Activated naive CD8-positive, alpha-beta T cell treated with anti-CD3 and anti-CD28 coated beads, Interleukin-2, amount 10 ng/mL, durations not matched to agents 7 days and 5 days (primary cell): Measurements from ENCODE around the gene ZNF726. TPM values are rescaled to one million over a fixed set of nuclear protein-coding genes. Genes with fewer than 3 reads are reported as not detected.
"Not testable (repeated sequence)": the region's sequence is repeated elsewhere in the genome, so short reads cannot be mapped to it uniquely, and the experiment has no call there.

Source experiments
- ATAC-seq: fragments of 150-1000 bp; cut with Tn5 transposase; one replicate; pipeline ENCODE4 v1.10.0; 2021; ENCODE audit warnings: low read depth, moderate library complexity
- POLR2A ChIA-PET: fragments of 350-600 bp; sonication (Branson Sonifier 250); formaldehyde crosslinking; loops from one replicate; lab custom pipeline; 2021; ENCODE audit warnings: antibody characterized with exemption; lab: Charles Lee
- DNase-seq: peaks from one replicate; pipeline ENCODE4 v3.0.0; 2021
- H3K27ac Mint-ChIP-seq: one replicate; pipeline ENCODE4 v1.8.0; 2022; ENCODE audit warnings: mild to moderate bottlenecking, mixed read lengths
- H3K27me3 Mint-ChIP-seq: one replicate; pipeline ENCODE4 v1.8.0; 2022; ENCODE audit warnings: mild to moderate bottlenecking, moderate library complexity, mixed read lengths
- H3K36me3 Mint-ChIP-seq: one replicate; pipeline ENCODE4 v1.8.0; 2021; ENCODE audit warnings: mild to moderate bottlenecking, mixed read lengths
- H3K4me1 Mint-ChIP-seq: one replicate; pipeline ENCODE4 v1.8.0; 2021; ENCODE audit warnings: mixed read lengths
- H3K4me3 Mint-ChIP-seq: one replicate; pipeline ENCODE4 v1.8.0; 2022; ENCODE audit warnings: mild to moderate bottlenecking, moderate library complexity, mixed read lengths
- H3K9me3 Mint-ChIP-seq: one replicate; pipeline ENCODE4 v1.8.0; 2021; ENCODE audit warnings: mixed read lengths
- total RNA-seq, 2 experiments: library from RNA; stranded (reverse); gene quantifications; one replicate each; pipeline ENCODE4 v1.2.3, GENCODE V29; 2021

Gene ZNF726
- total RNA-seq, 2 experiments from 2014 or later, result 14.4 to 20.3 TPM

DNA sequence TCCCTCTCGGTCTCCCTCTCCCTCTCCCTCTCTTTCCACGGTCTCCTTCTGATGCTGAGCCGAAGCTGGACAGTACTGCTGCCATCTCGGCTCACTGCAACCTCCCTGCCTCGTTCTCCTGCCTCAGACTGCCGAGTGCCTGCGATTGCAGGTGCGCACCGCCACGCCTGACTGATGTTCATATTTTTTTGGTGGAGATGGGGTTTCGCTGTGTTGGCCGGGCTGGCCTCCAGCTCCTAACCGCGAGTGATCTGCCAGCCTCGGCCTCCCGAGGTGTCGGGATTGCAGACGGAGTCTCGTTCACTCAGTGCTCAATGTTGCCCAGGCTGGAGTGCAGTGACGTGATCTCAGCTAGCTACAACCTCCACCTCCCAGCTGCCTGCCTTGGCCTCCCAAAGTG is 48.7 kb downstream of the ZNF726 start:
- ATAC-seq, result not testable (repeated sequence)

GRCh38 chr19:23963881-23964280 is 49.2 kb downstream of the ZNF726 start:
- H3K27me3 Mint-ChIP-seq, H3K4me3 Mint-ChIP-seq, DNase-seq, H3K4me1 Mint-ChIP-seq, H3K27ac Mint-ChIP-seq, ATAC-seq, H3K36me3 Mint-ChIP-seq, POLR2A ChIA-PET: not testable (repeated sequence)
- peaks cover 27% of the 10 kb centered on the region for H3K9me3 Mint-ChIP-seq

More for the DNA sequence above, 48.7 kb downstream of the ZNF726 start:
- H3K27ac Mint-ChIP-seq, POLR2A ChIA-PET, H3K4me1 Mint-ChIP-seq, H3K27me3 Mint-ChIP-seq, H3K36me3 Mint-ChIP-seq, H3K4me3 Mint-ChIP-seq, DNase-seq: not testable (repeated sequence)
- H3K9me3 Mint-ChIP-seq, result peaks cover 30% of the 10 kb centered on the region

GRCh38 chr19:23964334-23964733 is 49.6 kb downstream of the ZNF726 start:
- H3K27me3 Mint-ChIP-seq, DNase-seq, H3K4me3 Mint-ChIP-seq, H3K36me3 Mint-ChIP-seq, H3K27ac Mint-ChIP-seq, H3K4me1 Mint-ChIP-seq, POLR2A ChIA-PET, ATAC-seq: not testable (repeated sequence)
- H3K9me3 Mint-ChIP-seq, result peaks cover 23% of the 10 kb centered on the region

DNA sequence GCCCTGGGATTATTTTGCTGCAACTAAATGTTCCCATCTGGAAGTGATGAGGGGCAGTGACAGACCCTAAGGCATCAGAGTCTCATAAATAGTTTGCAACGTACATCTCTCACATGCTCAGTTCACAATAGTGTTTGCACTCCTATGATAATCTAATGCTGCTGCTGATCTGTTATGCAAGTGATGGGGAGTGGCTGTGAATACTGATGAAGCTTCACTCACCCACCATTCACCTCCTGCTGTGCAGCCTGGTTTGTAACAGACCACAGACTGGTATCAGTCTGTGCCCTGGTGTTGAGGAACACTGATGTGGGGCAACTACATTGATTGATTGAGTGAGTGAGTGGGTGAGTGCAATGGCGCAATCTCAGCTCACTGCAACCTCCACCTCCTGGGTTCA is 54.9 kb downstream of the ZNF726 start:
- Mint-ChIP-seq H3K4me1 (no peaks in the 10 kb centered on the region), H3K9me3 (peaks cover 15% of the 10 kb centered on the region), H3K36me3 (peaks cover 1% of the 10 kb centered on the region), H3K27me3 (peaks cover 26% of the 10 kb centered on the region), H3K27ac (no peak overlapping the region), H3K4me3 (no peak overlapping the region)
- ATAC-seq (no peak), DNase-seq (no peak)
- POLR2A ChIA-PET, result no interaction called here

DNA sequence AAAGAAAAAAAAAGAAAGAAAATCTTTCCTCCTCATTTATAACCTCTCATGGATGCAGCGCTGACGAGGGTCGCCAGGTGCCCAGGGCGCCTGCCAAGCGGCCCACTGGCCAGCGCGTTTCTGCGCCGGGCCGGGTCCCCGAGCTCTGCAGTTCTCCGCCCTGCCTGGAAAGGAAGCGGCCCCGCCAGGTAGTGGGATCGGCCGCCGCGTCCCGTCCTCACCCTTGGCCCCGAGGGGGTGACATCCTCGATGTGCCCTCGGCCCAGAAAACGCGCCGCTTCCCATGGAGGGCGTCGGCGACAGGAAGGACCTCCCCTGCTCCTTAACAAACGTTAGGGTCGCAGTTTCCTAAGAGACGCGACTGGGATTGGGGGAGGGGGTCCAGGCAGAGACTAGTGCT is 56.9 kb downstream of the ZNF726 start:
- Mint-ChIP-seq H3K4me1 (no peaks in the 10 kb centered on the region), H3K27me3 (peaks cover 26% of the 10 kb centered on the region), H3K27ac (no peak overlapping the region), H3K4me3 (no peak overlapping the region), H3K9me3 (peaks cover 15% of the 10 kb centered on the region), H3K36me3 (no peaks in the 10 kb centered on the region)
- POLR2A ChIA-PET, result no interaction called here
- DNase-seq, result no peak
- ATAC-seq, result no peak

GRCh38 chr19:23972161-23972560 is 57.5 kb downstream of the ZNF726 start:
- DNase-seq, result no peak
- H3K9me3 Mint-ChIP-seq, result peaks cover 15% of the 10 kb centered on the region
- H3K36me3 Mint-ChIP-seq, result no peaks in the 10 kb centered on the region
- no peak for ATAC-seq
- H3K4me3 Mint-ChIP-seq, result no peak overlapping the region
- no peak overlapping the region for H3K27ac Mint-ChIP-seq
- POLR2A ChIA-PET, result no interaction called here
- H3K4me1 Mint-ChIP-seq, result no peaks in the 10 kb centered on the region
- peaks cover 26% of the 10 kb centered on the region for H3K27me3 Mint-ChIP-seq

DNA sequence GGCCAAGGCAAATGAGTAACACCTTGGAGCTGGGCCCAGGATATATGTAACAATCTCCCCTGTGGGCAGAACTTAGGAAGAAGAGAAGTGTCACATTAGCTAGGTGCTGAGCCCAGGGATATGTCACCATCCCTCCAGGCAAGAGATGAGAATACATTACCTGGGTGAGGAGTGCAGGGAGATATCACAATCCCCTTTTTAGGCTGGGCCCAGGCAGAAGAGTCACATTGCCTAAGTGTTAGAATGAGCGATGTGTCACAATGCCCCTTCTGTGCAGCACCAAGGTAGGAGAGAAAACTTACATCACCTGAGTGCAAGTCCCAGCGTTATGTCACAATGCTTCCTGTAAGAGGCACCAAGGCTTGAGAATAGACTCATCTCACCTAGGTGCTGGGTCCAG is 60.3 kb downstream of the ZNF726 start:
- ATAC-seq, result no peak
- H3K4me3 Mint-ChIP-seq, result no peak overlapping the region
- POLR2A ChIA-PET, result no interaction called here

DNA sequence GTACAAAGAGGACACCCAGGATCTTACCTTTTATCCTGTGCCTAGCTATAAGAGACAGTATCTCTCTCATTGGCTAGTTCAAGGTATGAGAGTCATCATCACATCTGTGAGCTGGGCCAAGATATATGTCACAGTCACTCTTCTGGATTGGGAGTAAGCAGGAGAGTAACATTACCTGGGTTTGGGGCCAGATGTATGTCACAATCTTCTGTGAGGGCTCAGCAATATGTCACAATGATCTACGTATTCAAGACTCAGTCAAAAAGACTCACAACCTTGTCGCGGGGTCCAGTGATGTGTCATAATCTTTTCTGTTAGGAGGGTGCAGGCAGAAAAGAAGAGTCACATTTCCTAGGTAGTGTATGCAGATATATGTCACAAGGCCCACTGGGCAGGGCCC is 61.9 kb downstream of the ZNF726 start:
- Mint-ChIP-seq H3K9me3 (peaks cover 23% of the 10 kb centered on the region), H3K27me3 (peaks cover 12% of the 10 kb centered on the region)
- DNase-seq, H3K4me3 Mint-ChIP-seq, ATAC-seq, POLR2A ChIA-PET, H3K36me3 Mint-ChIP-seq, H3K4me1 Mint-ChIP-seq, H3K27ac Mint-ChIP-seq: not testable (repeated sequence)

More for the DNA sequence above, 60.3 kb downstream of the ZNF726 start:
- Mint-ChIP-seq H3K9me3 (peaks cover 20% of the 10 kb centered on the region), H3K27me3 (peaks cover 25% of the 10 kb centered on the region), H3K36me3 (no peaks in the 10 kb centered on the region), H3K4me1 (no peaks in the 10 kb centered on the region), H3K27ac (no peak overlapping the region)
- DNase-seq, result no peak

- H3K27ac Mint-ChIP-seq, POLR2A ChIA-PET, H3K27me3 Mint-ChIP-seq, H3K4me3 Mint-ChIP-seq, ATAC-seq, H3K36me3 Mint-ChIP-seq, DNase-seq, H3K4me1 Mint-ChIP-seq: not testable (repeated sequence)
- H3K9me3 Mint-ChIP-seq, result peaks cover 23% of the 10 kb centered on the region
These were observed 62.6 kb downstream of the ZNF726 start for GRCh38 chr19:23977256-23977655.

GRCh38 chr19:23978068-23978467 is 63.4 kb downstream of the ZNF726 start:
- DNase-seq, result no peak
- H3K4me3 Mint-ChIP-seq, result no peak overlapping the region
- H3K27me3 Mint-ChIP-seq, result peaks cover under 1% of the 10 kb centered on the region
- no peaks in the 10 kb centered on the region for H3K36me3 Mint-ChIP-seq
- POLR2A ChIA-PET, result no interaction called here
- no peak overlapping the region for H3K27ac Mint-ChIP-seq
- peaks cover 23% of the 10 kb centered on the region for H3K9me3 Mint-ChIP-seq
- no peak for ATAC-seq
- H3K4me1 Mint-ChIP-seq, result no peaks in the 10 kb centered on the region

DNA sequence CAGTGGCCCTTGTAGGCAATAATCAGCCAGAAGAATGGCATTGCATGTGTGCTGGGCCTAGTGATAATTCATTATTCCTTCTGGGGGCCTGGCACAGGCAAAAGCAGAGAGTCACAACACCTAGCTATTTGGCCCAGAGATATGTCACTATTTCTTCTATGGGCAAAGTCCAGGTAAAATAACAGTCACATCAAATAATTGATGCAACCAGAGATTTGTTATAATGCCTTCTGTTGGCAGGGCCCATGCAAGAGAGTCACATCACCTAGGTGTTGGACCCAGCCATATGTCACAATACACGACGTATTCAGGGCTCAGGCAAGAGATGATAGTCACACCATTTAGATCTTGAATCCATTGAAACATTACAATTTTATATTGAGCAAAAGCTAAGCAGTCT is 66.1 kb downstream of the ZNF726 start:
- POLR2A ChIA-PET, result no interaction called here
- no peaks in the 10 kb centered on the region for H3K4me1 Mint-ChIP-seq
- H3K27ac Mint-ChIP-seq, result no peak overlapping the region
- ATAC-seq, result no peak
- DNase-seq, result no peak
- H3K36me3 Mint-ChIP-seq, result no peaks in the 10 kb centered on the region
- H3K9me3 Mint-ChIP-seq, result peaks cover 27% of the 10 kb centered on the region
- no peak overlapping the region for H3K4me3 Mint-ChIP-seq
- no peaks in the 10 kb centered on the region for H3K27me3 Mint-ChIP-seq

GRCh38 chr19:23981863-23982262 is 67.2 kb downstream of the ZNF726 start:
- H3K4me3 Mint-ChIP-seq, result no peak overlapping the region
- H3K36me3 Mint-ChIP-seq, result no peaks in the 10 kb centered on the region
- DNase-seq (no peak), ATAC-seq (no peak)
- no peaks in the 10 kb centered on the region for H3K27me3 Mint-ChIP-seq
- no peaks in the 10 kb centered on the region for H3K4me1 Mint-ChIP-seq
- peaks cover 28% of the 10 kb centered on the region for H3K9me3 Mint-ChIP-seq
- no peak overlapping the region for H3K27ac Mint-ChIP-seq
- POLR2A ChIA-PET, result no interaction called here

- peaks cover 27% of the 10 kb centered on the region for H3K9me3 Mint-ChIP-seq
- no peak overlapping the region for H3K4me3 Mint-ChIP-seq
- no peaks in the 10 kb centered on the region for H3K27me3 Mint-ChIP-seq
- no peak for DNase-seq
- ATAC-seq, result no peak
- H3K4me1 Mint-ChIP-seq, result no peaks in the 10 kb centered on the region
- H3K36me3 Mint-ChIP-seq, result no peaks in the 10 kb centered on the region
- POLR2A ChIA-PET, result no interaction called here
- no peak overlapping the region for H3K27ac Mint-ChIP-seq
These were observed 68.7 kb downstream of the ZNF726 start for GRCh38 chr19:23983406-23983805.
